CD1c-positive myeloid dendritic cell (primary cell): Measurements from ENCODE around the gene FMO3.

Experiments
- DNase-seq: peaks from one replicate; pipeline ENCODE4 v3.0.0-alpha.2; 2016; ENCODE audit errors: extremely low spot score

Gene FMO3

GRCh38 chr1:171090604-171091003 lies at the start of gene FMO3:
FMO3 (plus strand) TSS chr1:171090905; CDS start chr1:171092659, 1,754 bp downstream.
- DNase-seq = no peak

DNA sequence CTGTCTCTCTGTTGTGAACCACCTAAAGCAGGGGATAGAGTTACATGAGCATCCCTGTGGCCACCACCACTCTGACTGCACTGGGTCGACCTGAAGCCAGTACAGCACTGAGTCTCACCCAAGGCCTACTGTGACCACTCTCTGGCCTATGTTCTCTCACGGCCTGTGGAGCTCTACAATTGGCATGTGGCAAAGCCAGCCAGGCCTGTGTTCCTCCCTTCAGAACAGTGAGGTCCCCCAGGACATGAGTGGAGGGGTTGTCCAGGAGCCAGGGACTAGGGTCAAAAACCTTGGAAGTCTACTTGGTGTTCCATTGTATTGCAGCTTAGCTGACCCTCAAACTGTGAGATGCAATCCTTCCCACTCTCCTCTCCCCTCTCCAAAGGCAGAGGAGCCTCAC lies 42.7 kb upstream of the FMO3 start:
- DNase-seq = no peak

GRCh38 chr1:171052977-171053376 lies 37.7 kb upstream of the FMO3 start:
- no peak for DNase-seq

- DNase-seq = no peak
Observed at GRCh38 chr1:171055966-171056643, 34.6 kb upstream of the FMO3 start.

DNA sequence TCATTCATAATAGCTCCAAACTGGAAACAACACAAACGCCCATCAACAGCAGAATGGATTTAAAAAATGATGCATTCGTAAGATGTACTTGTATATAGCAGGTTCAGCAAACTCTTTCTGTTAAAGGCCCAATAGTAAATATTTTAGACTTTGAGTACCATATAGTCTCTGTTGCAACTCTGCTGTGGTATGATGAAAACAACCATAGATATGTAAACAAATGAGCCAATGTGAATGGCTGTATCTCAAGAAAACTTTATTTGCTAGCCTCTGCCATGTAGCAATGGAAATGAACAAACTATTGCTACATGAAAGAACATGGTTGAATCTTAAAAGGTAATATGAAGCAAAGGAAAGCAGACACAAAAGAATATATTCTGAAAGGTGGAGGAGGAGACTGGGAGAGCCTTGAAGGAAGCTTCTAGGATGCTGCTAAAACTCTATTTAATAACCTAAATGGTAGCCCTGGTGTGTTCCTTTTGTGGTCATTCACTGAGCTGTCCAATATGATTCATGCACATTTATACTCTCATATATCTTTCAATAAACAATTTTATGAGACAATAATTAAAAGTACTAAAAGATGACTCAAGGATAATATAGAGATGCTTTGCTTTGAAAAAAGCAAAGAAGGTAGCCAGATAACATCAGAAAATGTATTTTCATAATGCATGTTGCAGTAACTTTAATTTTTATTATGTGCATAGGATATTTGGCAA lies 29.1 kb upstream of the FMO3 start:
- no peak for DNase-seq

- no peak for DNase-seq
Observed at GRCh38 chr1:171062902-171063301, 27.8 kb upstream of the FMO3 start.

DNA sequence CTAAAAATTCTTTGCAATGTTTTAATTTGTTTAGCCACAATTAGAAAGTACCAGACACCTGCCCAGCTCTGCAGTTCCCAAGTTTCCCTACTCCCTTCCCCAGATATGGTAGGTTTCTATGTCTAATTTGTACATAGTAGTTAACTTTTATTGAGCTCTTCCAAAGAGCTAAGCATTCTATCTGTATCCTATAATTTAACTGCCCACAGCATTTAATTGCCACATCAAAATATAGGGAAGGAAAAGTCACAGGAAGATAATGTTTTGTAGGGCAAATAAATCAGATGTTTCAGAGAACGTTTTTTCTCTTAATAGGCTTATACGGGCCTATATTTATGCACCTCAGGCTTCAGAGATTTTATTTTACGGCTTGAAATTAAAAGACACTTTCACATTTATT lies 15.7 kb upstream of the FMO3 start:
- DNase-seq = no peak

DNA sequence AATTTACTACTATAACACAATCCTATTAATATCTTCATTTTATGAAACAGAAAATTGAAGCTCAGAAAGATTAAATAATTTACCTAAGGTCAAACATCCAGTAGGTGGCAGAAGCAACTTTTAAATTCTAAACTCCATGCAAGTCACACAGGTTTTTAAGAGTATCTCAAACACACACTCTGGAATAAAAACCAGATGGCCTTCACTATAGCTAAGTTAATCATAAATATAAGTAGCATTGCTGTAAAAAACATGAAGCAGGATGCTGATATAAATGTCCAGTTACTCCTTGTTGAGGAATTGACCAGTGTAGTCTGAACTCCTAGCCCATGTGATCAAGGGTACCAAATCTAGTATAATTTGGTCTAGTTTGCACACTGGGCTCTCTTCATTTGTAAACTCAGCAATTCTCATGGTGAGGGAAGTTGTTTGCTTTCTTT lies 9.4 kb upstream of the FMO3 start:
- DNase-seq = no peak

GRCh38 chr1:171081763-171082201 lies 8.9 kb upstream of the FMO3 start:
- DNase-seq = no peak

GRCh38 chr1:171082606-171083005 lies 8.1 kb upstream of the FMO3 start:
- DNase-seq = no peak

DNA sequence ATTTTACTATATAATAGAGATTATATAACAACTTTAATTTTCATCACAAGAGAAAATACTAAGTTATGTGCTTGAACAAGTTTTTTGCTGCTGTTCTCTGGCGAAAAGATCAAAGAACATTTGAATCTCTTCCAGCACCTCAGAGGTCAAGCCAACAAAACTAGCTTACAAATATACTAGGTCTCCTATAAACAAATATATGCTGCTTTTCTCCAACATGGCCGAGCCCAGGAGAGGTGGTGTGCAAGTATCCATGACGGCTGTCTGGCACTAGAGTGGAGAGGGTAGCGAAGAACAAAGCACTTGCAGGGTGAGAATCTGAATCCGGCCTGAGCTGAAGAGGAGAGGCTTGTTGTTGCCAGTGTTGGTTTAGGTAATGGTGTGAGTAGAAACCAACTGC lies 7.5 kb upstream of the FMO3 start:
- no peak for DNase-seq

GRCh38 chr1:171084091-171084490 lies 6.6 kb upstream of the FMO3 start:
- DNase-seq = no peak

- no peak for DNase-seq
Observed at GRCh38 chr1:171084870-171085269, 5.8 kb upstream of the FMO3 start.

DNA sequence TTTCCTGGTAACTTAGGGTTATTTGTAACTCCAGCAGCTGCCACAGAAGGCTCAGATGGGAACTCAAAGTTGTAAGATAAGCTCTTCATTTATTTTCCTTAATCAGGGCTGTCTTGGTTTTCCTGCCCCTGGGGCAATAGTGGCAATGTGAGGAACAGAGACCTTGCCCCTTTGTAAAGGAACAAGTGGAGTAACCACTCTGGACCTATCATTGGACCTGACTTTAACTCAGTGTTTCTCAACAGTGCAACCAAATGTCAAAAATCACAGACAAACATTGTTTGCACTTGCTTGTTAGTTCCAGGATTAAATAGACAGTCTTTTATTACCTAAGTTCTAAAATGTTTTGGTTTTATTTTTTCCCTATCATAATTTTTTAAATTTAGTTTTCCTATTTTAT lies 2.8 kb upstream of the FMO3 start:
- DNase-seq = no peak

DNA sequence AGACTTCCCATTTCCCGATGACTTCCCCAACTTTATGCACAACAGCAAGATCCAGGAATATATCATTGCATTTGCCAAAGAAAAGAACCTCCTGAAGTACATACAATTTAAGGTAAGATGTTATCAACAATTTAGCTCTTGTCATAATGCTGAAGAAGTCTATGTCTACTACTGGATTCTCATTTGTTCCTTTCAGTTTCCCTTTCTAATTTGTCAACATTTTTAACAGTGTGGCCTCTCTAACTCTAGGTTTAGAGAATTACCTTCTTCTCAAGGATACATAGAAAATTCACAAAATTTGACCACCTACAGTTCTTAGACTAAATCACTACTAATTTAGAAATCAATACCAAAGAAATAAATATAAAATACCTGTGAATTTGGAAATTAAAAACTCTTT lies 13.2 kb downstream of the FMO3 start:
- DNase-seq = no peak

DNA sequence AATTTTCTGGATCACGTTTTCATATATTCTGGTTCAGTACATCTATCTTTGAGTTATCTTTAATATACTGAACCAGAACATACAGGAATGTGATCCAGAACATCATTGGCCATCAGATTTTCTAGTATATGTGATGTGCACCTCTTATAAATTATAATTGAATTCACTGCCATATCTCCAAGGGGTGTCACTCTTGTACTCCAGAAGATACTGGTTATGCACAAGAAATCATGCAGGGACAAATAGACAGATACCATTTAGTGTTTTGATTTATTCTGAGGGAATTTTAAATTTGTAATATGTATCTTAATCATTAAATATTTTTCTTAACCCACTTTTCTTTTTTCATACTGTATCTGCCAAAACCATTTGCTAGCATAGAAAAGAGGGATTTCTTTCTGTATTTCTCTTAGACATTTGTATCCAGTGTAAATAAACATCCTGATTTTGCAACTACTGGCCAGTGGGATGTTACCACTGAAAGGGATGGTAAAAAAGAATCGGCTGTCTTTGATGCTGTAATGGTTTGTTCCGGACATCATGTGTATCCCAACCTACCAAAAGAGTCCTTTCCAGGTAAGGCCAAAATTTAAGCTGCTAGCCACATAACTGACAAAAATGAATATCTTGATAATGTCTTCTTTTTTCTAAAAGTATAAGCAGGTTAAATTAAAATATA lies 16.7 kb downstream of the FMO3 start:
- no peak for DNase-seq

DNA sequence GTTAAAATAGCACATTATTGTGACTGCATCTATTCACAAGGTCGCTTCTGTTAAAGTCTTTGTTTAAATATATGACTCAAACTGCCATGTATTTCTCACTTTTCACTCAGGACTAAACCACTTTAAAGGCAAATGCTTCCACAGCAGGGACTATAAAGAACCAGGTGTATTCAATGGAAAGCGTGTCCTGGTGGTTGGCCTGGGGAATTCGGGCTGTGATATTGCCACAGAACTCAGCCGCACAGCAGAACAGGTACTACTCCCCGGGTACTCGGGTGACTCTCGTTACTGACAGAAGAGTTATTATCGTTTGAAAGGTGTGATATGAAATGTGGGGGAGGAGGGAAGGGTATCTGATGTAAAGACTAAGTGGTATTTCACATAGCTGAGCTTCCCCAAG lies 17.3 kb downstream of the FMO3 start:
- DNase-seq = no peak

GRCh38 chr1:171109966-171110365 lies 19.3 kb downstream of the FMO3 start:
- DNase-seq = no peak

DNA sequence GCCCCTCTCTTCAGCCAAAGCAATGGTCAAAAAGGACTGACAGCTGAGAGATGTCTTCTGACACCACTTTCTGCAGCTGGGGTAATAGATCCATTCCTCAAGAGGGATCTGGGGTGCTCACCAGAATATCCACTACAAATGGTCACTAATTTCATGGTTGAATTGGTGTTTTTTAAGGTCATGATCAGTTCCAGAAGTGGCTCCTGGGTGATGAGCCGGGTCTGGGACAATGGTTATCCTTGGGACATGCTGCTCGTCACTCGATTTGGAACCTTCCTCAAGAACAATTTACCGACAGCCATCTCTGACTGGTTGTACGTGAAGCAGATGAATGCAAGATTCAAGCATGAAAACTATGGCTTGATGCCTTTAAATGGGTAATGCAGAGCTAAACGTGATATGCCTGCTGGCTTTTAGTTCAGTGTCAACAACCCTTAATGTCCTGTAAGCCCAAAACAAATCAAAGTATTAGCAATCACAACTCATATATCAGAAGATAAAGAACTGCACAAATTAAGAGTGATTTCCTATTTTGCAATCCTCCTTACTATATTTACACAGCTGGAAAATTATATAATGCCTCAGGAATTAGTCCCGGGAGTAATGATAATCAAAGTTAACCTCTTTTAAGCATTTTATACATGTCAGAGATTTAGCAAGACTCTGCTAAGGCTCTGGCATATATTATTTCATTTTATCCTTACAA lies 20.1 kb downstream of the FMO3 start:
- DNase-seq = no peak

DNA sequence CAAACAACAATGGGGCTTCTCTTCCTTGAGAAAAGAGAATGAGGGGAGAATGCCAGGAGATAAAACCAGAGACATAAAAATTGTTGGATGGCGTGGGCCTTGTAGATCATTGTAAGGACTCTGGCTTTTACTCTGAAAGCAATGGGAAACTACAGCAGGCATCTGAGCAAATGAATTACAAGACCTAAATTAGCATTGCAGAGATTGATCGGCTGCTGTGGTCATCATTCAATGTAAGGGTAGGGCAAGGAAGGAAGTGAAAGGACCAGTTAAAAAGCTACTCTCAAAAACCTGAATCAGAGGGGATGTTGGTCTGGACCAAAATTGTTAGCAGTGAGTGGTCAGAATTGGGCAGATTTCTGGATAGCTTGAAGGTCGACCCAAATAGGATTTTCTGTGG lies 21.4 kb downstream of the FMO3 start:
- no peak for DNase-seq

DNA sequence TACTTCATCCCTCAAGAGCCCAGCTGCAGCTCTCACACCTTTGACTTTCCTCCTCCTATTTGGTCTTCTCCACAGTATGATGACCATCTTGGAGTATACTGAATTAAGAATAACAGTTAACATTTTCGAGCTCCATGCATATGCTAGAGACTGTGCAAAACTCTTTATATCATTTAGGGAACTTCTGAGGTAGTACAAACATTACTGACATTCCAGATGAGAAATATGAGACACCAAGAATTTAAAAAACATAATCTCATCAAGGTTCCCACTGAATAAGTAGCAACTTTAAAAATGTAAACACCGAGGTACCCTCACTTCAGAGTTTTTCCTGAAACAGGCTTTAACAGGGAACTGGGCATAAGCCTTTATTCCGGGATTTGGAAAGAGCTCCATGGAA lies 22.7 kb downstream of the FMO3 start:
- no peak for DNase-seq

DNA sequence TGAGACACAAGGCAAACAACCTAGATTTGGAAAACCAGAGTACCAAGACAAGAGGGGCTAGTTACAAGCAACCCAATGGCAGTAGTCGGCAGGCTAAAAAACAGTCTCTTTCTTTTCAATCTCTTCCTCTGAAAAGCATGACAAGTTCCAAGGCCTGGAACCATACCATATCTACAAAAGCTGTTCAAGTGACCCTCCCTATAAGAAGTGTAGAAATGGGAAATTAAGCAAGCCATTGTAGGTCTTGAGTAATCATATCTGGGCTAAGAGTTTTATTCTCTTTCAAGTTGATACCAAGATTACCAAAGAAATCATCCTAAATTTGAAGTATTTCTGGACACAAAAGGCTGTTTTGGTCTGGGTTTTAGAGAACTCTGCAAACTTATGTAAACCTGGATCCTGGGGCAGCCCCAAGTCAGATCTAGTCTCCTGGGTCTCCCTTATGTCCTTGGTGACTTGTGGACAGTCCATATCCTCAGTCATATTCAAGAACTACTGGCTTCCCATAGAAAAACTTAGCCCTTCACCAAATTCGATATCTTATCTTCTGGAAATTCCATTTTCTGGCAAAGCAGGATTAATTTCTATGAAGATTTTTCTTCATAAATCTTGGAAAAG lies 24.7 kb downstream of the FMO3 start:
- no peak for DNase-seq
